ENCODE results near the gene ST3GAL3. TPM values are rescaled to one million over a fixed set of nuclear protein-coding genes. Genes with fewer than 3 reads are reported as not detected.
A peak's percentile ranks its signal among the peaks of the same experiment; 100 is the strongest.

Gene ST3GAL3
- polyA plus RNA-seq, 1 of the 3 experiments (the other 2 are of a cell fraction) = 20.6 TPM

DNA sequence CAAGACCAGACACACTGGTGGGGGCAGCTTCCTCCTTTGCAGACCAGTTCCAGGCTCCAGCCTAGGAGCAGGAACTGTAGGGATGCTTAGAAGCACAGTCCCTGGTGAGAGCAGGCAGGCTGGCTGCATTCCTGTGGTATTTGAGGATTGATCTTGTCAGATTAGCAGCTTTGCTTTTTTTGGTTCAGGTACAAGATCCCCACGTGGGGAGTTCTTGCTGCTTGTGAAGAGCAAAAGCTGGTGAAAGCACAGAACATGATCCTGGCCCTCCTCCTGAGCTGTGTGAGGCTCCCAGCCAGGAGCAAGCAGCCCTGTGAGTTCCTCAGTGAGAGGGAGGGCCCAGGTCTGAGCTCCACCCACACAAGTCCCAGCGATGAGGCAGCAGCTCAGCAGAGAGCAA lies 151.0 kb downstream of the ST3GAL3 start (continued):
- TF ChIP-seq, protein P1, sequence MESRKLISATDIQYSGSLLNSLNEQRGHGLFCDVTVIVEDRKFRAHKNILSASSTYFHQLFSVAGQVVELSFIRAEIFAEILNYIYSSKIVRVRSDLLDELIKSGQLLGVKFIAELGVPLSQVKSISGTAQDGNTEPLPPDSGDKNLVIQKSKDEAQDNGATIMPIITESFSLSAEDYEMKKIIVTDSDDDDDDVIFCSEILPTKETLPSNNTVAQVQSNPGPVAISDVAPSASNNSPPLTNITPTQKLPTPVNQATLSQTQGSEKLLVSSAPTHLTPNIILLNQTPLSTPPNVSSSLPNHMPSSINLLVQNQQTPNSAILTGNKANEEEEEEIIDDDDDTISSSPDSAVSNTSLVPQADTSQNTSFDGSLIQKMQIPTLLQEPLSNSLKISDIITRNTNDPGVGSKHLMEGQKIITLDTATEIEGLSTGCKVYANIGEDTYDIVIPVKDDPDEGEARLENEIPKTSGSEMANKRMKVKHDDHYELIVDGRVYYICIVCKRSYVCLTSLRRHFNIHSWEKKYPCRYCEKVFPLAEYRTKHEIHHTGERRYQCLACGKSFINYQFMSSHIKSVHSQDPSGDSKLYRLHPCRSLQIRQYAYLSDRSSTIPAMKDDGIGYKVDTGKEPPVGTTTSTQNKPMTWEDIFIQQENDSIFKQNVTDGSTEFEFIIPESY (IDR thresholded peaks at IDR 0.05; ENCODE audit: borderline replicate concordance, low read depth) = peak; percentile 80; the same call in 1 of the 2 replicates
- no peak; the same call in 1 of the 2 replicates for TF ChIP-seq MXI1 (IDR thresholded peaks at IDR 0.05; ENCODE audit: low read depth, low read length)
- peak; percentile 76 for TF ChIP-seq JUND (IDR thresholded peaks at IDR 0.05)
- TF ChIP-seq POLR2AphosphoS5 (IDR thresholded peaks at IDR 0.05; ENCODE audit: low read depth, low read length) = peak; percentile 83
- TF ChIP-seq, protein P2, sequence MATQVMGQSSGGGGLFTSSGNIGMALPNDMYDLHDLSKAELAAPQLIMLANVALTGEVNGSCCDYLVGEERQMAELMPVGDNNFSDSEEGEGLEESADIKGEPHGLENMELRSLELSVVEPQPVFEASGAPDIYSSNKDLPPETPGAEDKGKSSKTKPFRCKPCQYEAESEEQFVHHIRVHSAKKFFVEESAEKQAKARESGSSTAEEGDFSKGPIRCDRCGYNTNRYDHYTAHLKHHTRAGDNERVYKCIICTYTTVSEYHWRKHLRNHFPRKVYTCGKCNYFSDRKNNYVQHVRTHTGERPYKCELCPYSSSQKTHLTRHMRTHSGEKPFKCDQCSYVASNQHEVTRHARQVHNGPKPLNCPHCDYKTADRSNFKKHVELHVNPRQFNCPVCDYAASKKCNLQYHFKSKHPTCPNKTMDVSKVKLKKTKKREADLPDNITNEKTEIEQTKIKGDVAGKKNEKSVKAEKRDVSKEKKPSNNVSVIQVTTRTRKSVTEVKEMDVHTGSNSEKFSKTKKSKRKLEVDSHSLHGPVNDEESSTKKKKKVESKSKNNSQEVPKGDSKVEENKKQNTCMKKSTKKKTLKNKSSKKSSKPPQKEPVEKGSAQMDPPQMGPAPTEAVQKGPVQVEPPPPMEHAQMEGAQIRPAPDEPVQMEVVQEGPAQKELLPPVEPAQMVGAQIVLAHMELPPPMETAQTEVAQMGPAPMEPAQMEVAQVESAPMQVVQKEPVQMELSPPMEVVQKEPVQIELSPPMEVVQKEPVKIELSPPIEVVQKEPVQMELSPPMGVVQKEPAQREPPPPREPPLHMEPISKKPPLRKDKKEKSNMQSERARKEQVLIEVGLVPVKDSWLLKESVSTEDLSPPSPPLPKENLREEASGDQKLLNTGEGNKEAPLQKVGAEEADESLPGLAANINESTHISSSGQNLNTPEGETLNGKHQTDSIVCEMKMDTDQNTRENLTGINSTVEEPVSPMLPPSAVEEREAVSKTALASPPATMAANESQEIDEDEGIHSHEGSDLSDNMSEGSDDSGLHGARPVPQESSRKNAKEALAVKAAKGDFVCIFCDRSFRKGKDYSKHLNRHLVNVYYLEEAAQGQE (IDR thresholded peaks at IDR 0.05; ENCODE audit: low read depth, low read length) = peak; percentile 64
- no peak for TF ChIP-seq RAD21 (IDR thresholded peaks at IDR 0.05; ENCODE audit: low read length)
- TF ChIP-seq, protein P3, sequence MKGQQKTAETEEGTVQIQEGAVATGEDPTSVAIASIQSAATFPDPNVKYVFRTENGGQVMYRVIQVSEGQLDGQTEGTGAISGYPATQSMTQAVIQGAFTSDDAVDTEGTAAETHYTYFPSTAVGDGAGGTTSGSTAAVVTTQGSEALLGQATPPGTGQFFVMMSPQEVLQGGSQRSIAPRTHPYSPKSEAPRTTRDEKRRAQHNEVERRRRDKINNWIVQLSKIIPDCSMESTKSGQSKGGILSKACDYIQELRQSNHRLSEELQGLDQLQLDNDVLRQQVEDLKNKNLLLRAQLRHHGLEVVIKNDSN (IDR thresholded peaks at IDR 0.05; ENCODE audit: borderline replicate concordance, low read depth) = peak; percentile 77
- TF ChIP-seq ELF1 (IDR thresholded peaks at IDR 0.05) = peak; percentile 35; the same call in 1 of the 2 replicates
- TF ChIP-seq EZH2phosphoT487 (IDR thresholded peaks at IDR 0.05; ENCODE audit: borderline replicate concordance, low read depth) = no peak
- no peak for TF ChIP-seq YY1 (IDR thresholded peaks at IDR 0.05; ENCODE audit: low read depth)
- TF ChIP-seq RFX5 (IDR thresholded peaks at IDR 0.05; ENCODE audit: low read length) = no peak
- TF ChIP-seq, protein P4, sequence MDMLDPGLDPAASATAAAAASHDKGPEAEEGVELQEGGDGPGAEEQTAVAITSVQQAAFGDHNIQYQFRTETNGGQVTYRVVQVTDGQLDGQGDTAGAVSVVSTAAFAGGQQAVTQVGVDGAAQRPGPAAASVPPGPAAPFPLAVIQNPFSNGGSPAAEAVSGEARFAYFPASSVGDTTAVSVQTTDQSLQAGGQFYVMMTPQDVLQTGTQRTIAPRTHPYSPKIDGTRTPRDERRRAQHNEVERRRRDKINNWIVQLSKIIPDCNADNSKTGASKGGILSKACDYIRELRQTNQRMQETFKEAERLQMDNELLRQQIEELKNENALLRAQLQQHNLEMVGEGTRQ (IDR thresholded peaks at IDR 0.05; ENCODE audit: borderline replicate concordance, low read depth, low read length) = no peak
- TF ChIP-seq TCF12 (IDR thresholded peaks at IDR 0.05) = peak; percentile 97
- TF ChIP-seq EP300 (IDR thresholded peaks at IDR 0.05; ENCODE audit: borderline replicate concordance in 1 of 2, low read depth in 1 of 2, low read length in 1 of 2) = peak in 1 of 2 experiments; percentile 94; a peak in 3 of 4 replicates

All from SK-N-SH (cell line).